Lower lobe of right lung (tissue), 1 donor: ENCODE results near the gene HYLS1. TPM values are rescaled to one million over a fixed set of nuclear protein-coding genes. Genes with fewer than 3 reads are reported as not detected.

Experiments
- total RNA-seq: library from RNA; stranded (reverse); fragmentation: NEBNext Ultra II Directional; extraction: Animal tissue kit (Norgen Biotek cat#: 25700); gene quantifications from one replicate; pipeline ENCODE4 v1.2.1, GENCODE V29; 2021
- donor health status: DM: no; HTN: yes; CAD: no; lungs with severe emphysema.

The HYLS1 gene
- total RNA-seq, 1 donor from 2014 or later, result 4.5 TPM

Other genes with a start within 250 kb of the HYLS1 start
- gene ACRV1, start 206.8 kb upstream of the HYLS1 start, total RNA-seq, result not detected
- not detected for gene PATE1, start 141.4 kb upstream of the HYLS1 start, total RNA-seq
- gene PATE2, start 108.8 kb upstream of the HYLS1 start, total RNA-seq, result not detected
- not detected for gene PATE3, start 99.5 kb upstream of the HYLS1 start, total RNA-seq
- not detected for gene PATE4, start 54.4 kb upstream of the HYLS1 start, total RNA-seq
- 10.0 TPM for gene PUS3, start 15.5 kb downstream of the HYLS1 start, total RNA-seq
- gene DDX25, start 16.8 kb downstream of the HYLS1 start, total RNA-seq, result not detected
- gene VSIG10L2, start 58.4 kb downstream of the HYLS1 start, total RNA-seq, result not detected
- gene CDON, start 175.2 kb downstream of the HYLS1 start, total RNA-seq, result 18.5 TPM